HEK293 (cell line): ENCODE measurements around the gene STAG3.
A peak's percentile ranks its signal among the peaks of the same experiment; 100 is the strongest.

ENCODE experiments used
- CTCF ChIA-PET: fragments of 350-600 bp; formaldehyde crosslinking; extraction: SDS; loops from one replicate; lab custom pipeline; 2021; ENCODE audit warnings: antibody characterized with exemption; lab: Yijun Ruan, JAX
- POLR2A ChIA-PET: fragments of 300-600 bp; formaldehyde crosslinking; extraction: SDS; loops from one replicate; lab custom pipeline; 2020; ENCODE audit warnings: antibody characterized with exemption, inconsistent platforms; lab: Yijun Ruan, JAX
- H3K27ac ChIP-seq: fragments of 200-500 bp; sonication (Bioruptor generic); 2 replicates; pipeline ENCODE4 v1.5.1; 2014; ENCODE audit warnings: low read depth, low read length, control low read depth, inconsistent platforms; ENCODE audit errors: extremely low read depth
- H3K36me3 ChIP-seq, 2 experiments: fragments of 200-500 bp in 1 of 2; sonication (Bioruptor generic) in 1 of 2; 1 replicate in 1 of 2; 2 replicates in 1 of 2; pipeline ENCODE4 v1.5.1; 2014 to 2017; ENCODE audit warnings: inconsistent platforms in 2 of 2, low read length in 2 of 2; ENCODE audit not compliant: control insufficient read depth in 2 of 2, insufficient read depth in 1 of 2
- H3K4me1 ChIP-seq: fragments of 200-500 bp; sonication (Bioruptor generic); 2 replicates; pipeline ENCODE4 v1.5.1; 2014; ENCODE audit warnings: mild to moderate bottlenecking, low read length, inconsistent platforms; ENCODE audit not compliant: control insufficient read depth, insufficient read depth
- H3K4me3 ChIP-seq: 2 replicates; pipeline ENCODE4 v1.5.1; 2011; ENCODE audit warnings: low read depth, mild to moderate bottlenecking, control low read depth, low read length, moderate library complexity
- H3K9me3 ChIP-seq: fragments of 200-500 bp; sonication (Bioruptor generic); 2 replicates; pipeline ENCODE4 v1.5.1; 2014; ENCODE audit warnings: low read depth, low read length, inconsistent platforms; ENCODE audit not compliant: control insufficient read depth, insufficient read depth
- BCL11B ChIP-seq: fragments of 450-650 bp; formaldehyde crosslinking; IDR thresholded peaks from 2 replicates; pipeline ENCODE4 v1.5.1; 2016; ENCODE audit warnings: low read depth, missing biosample characterization, missing genetic modification characterization
- BCL6B ChIP-seq: fragments of 450-650 bp; formaldehyde crosslinking; IDR thresholded peaks from 2 replicates; pipeline ENCODE4 v1.5.1; 2017; ENCODE audit warnings: missing biosample characterization, missing genetic modification characterization
- HOXD13 ChIP-seq: sonication (generic); formaldehyde crosslinking; IDR thresholded peaks from 2 replicates; pipeline ENCODE4 v1.8.0; 2022; ENCODE audit warnings: missing genetic modification reagents, borderline replicate concordance
- KLF1 ChIP-seq: fragments of 450-650 bp; formaldehyde crosslinking; IDR thresholded peaks from 2 replicates; pipeline ENCODE4 v1.5.1; 2016; ENCODE audit warnings: missing biosample characterization, missing genetic modification characterization
- KLF8 ChIP-seq: fragments of 450-650 bp; formaldehyde crosslinking; IDR thresholded peaks from 2 replicates; pipeline ENCODE4 v1.5.1; 2016; ENCODE audit warnings: missing biosample characterization, missing genetic modification characterization
- KLF9 ChIP-seq: fragments of 450-650 bp; formaldehyde crosslinking; IDR thresholded peaks from 2 replicates; pipeline ENCODE4 v1.5.1; 2016; ENCODE audit warnings: missing biosample characterization, missing genetic modification characterization, low read depth
- OVOL3 ChIP-seq: fragments of 450-650 bp; formaldehyde crosslinking; IDR thresholded peaks from 2 replicates; pipeline ENCODE4 v1.5.1; 2016; ENCODE audit warnings: missing biosample characterization, missing genetic modification characterization
- SP7 ChIP-seq: fragments of 450-650 bp; formaldehyde crosslinking; IDR thresholded peaks from 2 replicates; pipeline ENCODE4 v1.5.1; 2016; ENCODE audit warnings: missing biosample characterization, missing genetic modification characterization
- YY2 ChIP-seq: fragments of 450-650 bp; formaldehyde crosslinking; IDR thresholded peaks from 2 replicates; pipeline ENCODE4 v1.5.1; 2016; ENCODE audit warnings: missing biosample characterization, missing genetic modification characterization
- ZBTB21 ChIP-seq: fragments of 450-650 bp; formaldehyde crosslinking; IDR thresholded peaks from 2 replicates; pipeline ENCODE4 v1.5.1; 2017; ENCODE audit warnings: missing biosample characterization, missing genetic modification characterization
- ZFHX2 ChIP-seq: fragments of 450-650 bp; formaldehyde crosslinking; conservative IDR thresholded peaks from 2 replicates; pipeline ENCODE4 v1.5.1; 2016; ENCODE audit warnings: missing biosample characterization, missing genetic modification characterization
- ZFP41 ChIP-seq: fragments of 450-650 bp; formaldehyde crosslinking; IDR thresholded peaks from 2 replicates; pipeline ENCODE4 v1.5.1; 2016; ENCODE audit warnings: missing biosample characterization, missing genetic modification characterization, borderline replicate concordance
- ZNF132 ChIP-seq: fragments of 450-650 bp; formaldehyde crosslinking; IDR thresholded peaks from 2 replicates; pipeline ENCODE4 v1.5.1; 2017; ENCODE audit warnings: missing biosample characterization, missing genetic modification characterization, borderline replicate concordance
- ZNF133 ChIP-seq: fragments of 450-650 bp; formaldehyde crosslinking; IDR thresholded peaks from 2 replicates; pipeline ENCODE4 v1.5.1; 2016; ENCODE audit warnings: missing biosample characterization, missing genetic modification characterization
- ZNF140 ChIP-seq: fragments of 450-650 bp; formaldehyde crosslinking; IDR thresholded peaks from 2 replicates; pipeline ENCODE4 v1.5.1; 2016; ENCODE audit warnings: missing biosample characterization, missing genetic modification characterization
- ZNF157 ChIP-seq: fragments of 450-650 bp; formaldehyde crosslinking; IDR thresholded peaks from 2 replicates; pipeline ENCODE4 v1.5.1; 2016; ENCODE audit warnings: missing biosample characterization, missing genetic modification characterization
- ZNF223 ChIP-seq: fragments of 450-650 bp; formaldehyde crosslinking; IDR thresholded peaks from 2 replicates; pipeline ENCODE4 v1.5.1; 2016; ENCODE audit warnings: missing biosample characterization, missing genetic modification characterization
- ZNF239 ChIP-seq: fragments of 450-650 bp; formaldehyde crosslinking; IDR thresholded peaks from 2 replicates; pipeline ENCODE4 v1.5.1; 2016; ENCODE audit warnings: missing biosample characterization, missing genetic modification characterization
- ZNF248 ChIP-seq: fragments of 450-650 bp; formaldehyde crosslinking; IDR thresholded peaks from 2 replicates; pipeline ENCODE4 v1.5.1; 2017; ENCODE audit warnings: missing biosample characterization, missing genetic modification characterization
- ZNF311 ChIP-seq: fragments of 450-650 bp; formaldehyde crosslinking; IDR thresholded peaks from 2 replicates; pipeline ENCODE4 v1.5.1; 2017; ENCODE audit warnings: missing biosample characterization, missing genetic modification characterization, borderline replicate concordance
- ZNF510 ChIP-seq: fragments of 450-650 bp; formaldehyde crosslinking; IDR thresholded peaks from 2 replicates; pipeline ENCODE4 v1.5.1; 2018; ENCODE audit warnings: mild to moderate bottlenecking, missing genetic modification characterization, missing biosample characterization; ENCODE audit not compliant: insufficient replicate concordance
- ZNF596 ChIP-seq: fragments of 450-650 bp; IDR thresholded peaks from 2 replicates; pipeline ENCODE4 v1.5.0; 2018; ENCODE audit warnings: missing biosample characterization, mild to moderate bottlenecking, missing genetic modification characterization, moderate library complexity
- ZNF621 ChIP-seq: fragments of 450-650 bp; formaldehyde crosslinking; IDR thresholded peaks from 2 replicates; pipeline ENCODE4 v1.5.1; 2017; ENCODE audit warnings: missing biosample characterization, missing genetic modification characterization
- ZNF658 ChIP-seq: fragments of 450-650 bp; formaldehyde crosslinking; IDR thresholded peaks from 2 replicates; pipeline ENCODE4; 2016; ENCODE audit warnings: missing biosample characterization, missing genetic modification characterization
- ZNF660 ChIP-seq: fragments of 450-650 bp; IDR thresholded peaks from 2 replicates; pipeline ENCODE4 v1.5.1; 2018; ENCODE audit warnings: missing biosample characterization, mild to moderate bottlenecking, missing genetic modification characterization
- ZNF664 ChIP-seq: fragments of 450-650 bp; formaldehyde crosslinking; IDR thresholded peaks from 2 replicates; pipeline ENCODE4 v1.5.1; 2016; ENCODE audit warnings: missing biosample characterization, missing genetic modification characterization
- ZNF76 ChIP-seq: fragments of 450-650 bp; formaldehyde crosslinking; IDR thresholded peaks from 2 replicates; pipeline ENCODE4; 2016; ENCODE audit warnings: low read depth, missing biosample characterization, missing genetic modification characterization, borderline replicate concordance
- ZNF791 ChIP-seq: fragments of 450-650 bp; formaldehyde crosslinking; IDR thresholded peaks from 2 replicates; pipeline ENCODE4 v1.5.1; 2016; ENCODE audit warnings: missing biosample characterization, missing genetic modification characterization
- ZNF843 ChIP-seq: fragments of 450-650 bp; formaldehyde crosslinking; IDR thresholded peaks from 2 replicates; pipeline ENCODE4 v1.5.1; 2016; ENCODE audit warnings: missing biosample characterization, missing genetic modification characterization
- ZXDB ChIP-seq: fragments of 450-650 bp; formaldehyde crosslinking; IDR thresholded peaks from 2 replicates; pipeline ENCODE4 v1.5.1; 2016; ENCODE audit warnings: missing biosample characterization, missing genetic modification characterization
- TF ChIP-seq, protein P1 (sequence below): fragments of 450-650 bp; formaldehyde crosslinking; IDR thresholded peaks from 2 replicates; pipeline ENCODE4 v1.5.1; 2016; ENCODE audit warnings: missing biosample characterization, missing genetic modification characterization
- TF ChIP-seq, protein P2 (sequence below): fragments of 450-650 bp; formaldehyde crosslinking; IDR thresholded peaks from 2 replicates; pipeline ENCODE4 v1.5.1; 2017; ENCODE audit warnings: missing biosample characterization, missing genetic modification characterization
- TF ChIP-seq, protein P3 (sequence below): fragments of 450-650 bp; formaldehyde crosslinking; IDR thresholded peaks from 2 replicates; pipeline ENCODE4 v1.5.1; 2016; ENCODE audit warnings: missing biosample characterization, missing genetic modification characterization

STAG3 gene

DNA sequence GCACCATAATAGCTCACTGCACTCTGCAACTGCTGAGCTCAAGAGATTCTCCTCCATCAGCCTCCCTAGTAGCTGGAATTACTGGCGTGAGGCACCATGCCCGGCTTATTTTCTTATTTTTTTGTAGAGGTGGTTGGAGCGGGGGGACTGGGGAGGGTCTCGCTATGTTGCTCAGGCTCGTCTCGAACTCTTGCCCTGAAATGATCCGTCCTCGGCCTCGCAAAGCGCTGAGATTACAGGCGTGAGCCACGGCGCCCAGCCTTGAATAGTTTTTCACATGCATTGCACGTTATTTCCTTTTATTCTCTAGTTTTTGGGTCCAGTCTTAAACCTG, 29.5 kb upstream of the STAG3 start (continued):
- TF ChIP-seq OVOL3 (0 out of 2 replicates have a peak, but pooled peaks have one; percentile 60), ZXDB (tag by site-specific recombination) (peak; percentile 12; the same call in 1 of the 2 replicates), ZNF223 (no peak)

DNA sequence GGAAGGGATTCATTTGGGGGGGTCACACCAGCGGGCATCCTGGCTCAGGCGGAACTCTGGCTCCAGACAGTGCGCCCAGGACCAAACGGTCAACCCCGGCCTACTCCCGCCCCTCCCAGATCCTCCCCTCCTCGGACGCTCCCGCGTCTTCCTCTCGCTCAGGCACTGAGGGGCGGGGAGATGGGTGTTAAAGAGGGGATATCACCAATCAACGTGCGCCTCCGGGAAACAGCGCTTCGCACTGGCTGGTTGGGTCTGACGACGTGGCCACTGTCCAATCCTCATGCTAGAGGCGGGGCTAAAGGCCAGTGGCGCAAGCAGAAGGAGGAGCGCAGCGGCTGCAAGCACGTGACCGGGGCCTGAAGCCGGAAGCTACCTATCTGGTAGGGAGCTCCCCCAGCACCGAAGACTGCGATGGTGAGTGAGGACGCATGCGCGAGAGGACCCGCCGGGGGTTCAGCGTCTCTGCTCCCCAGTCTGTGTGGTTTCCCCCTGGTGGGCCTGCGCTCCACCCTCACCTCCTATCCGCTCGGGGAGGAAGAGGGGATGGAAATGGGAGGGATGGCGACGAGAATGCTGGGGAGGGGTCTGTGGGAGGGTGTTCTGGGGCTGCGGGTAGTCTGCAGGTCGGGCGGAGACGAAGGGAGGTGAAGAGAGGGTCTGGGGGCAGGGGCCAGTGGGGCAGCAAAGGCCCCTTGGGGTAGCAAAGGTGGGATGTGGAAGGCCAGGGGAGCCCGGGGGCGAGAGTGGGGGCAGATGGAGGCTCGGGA, 29.0 kb upstream of the STAG3 start, which contains the start of gene LAMTOR4:
TSS of gene LAMTOR4 (plus strand) at position 360 of the 770 bp plus-strand sequence. CDS start at position 415, 55 bp downstream.
- Histone ChIP-seq H3K4me1 (peaks cover 10% of the 10 kb centered on the region), H3K4me3 (peak within 1 kb of the TSS; percentile 74), H3K9me3 (no peaks in the 10 kb centered on the region), H3K36me3 (peaks cover 15 to 23% of the 10 kb centered on the region in 2 experiments; a peak in 2 of 3 replicates), H3K27ac (peak within 1 kb of the TSS; percentile 68)
- POLR2A ChIA-PET = interaction anchor here (0.6 to 3.5 kb wide), 26 partner anchors 8 to 281 kb away, joined by 3 to 38 read pairs (median 6); partner anchors contain the start of genes AP4M1, GAL3ST4, GPC2 and MBLAC1
- CTCF ChIA-PET = interaction anchor here (1.0 kb wide), 1 partner anchor 16 kb away, joined by 7 read pairs; no protein-coding TSS in a partner anchor
- TF ChIP-seq ZFHX2 (tag by site-specific recombination) (peak; percentile 70), SP7 (tag by site-specific recombination) (no peak), BCL6B (tag by site-specific recombination) (no peak), KLF8 (tag by site-specific recombination) (peak; percentile 51), ZBTB21 (tag by site-specific recombination) (no peak), ZNF791 (tag by site-specific recombination) (no peak), ZNF658 (tag by site-specific recombination) (no peak), ZNF133 (no peak), ZFP41 (tag by site-specific recombination) (no peak), ZNF311 (tag by site-specific recombination) (no peak), ZNF248 (tag by site-specific recombination) (no peak), ZNF510 (tag by site-specific recombination) (no peak), ZNF140 (no peak), ZNF76 (tag by site-specific recombination) (no peak), BCL11B (0 out of 2 replicates have a peak, but pooled peaks have one; percentile 20), ZNF843 (tag by site-specific recombination) (peak; percentile 7; the same call in 1 of the 2 replicates), ZNF239 (tag by site-specific recombination) (no peak), KLF9 (tag by site-specific recombination) (peak; percentile 63), ZNF132 (tag by site-specific recombination) (no peak), HOXD13 (CRISPR knock-in tag) (no peak), ZNF596 (tag by site-specific recombination) (no peak), ZNF660 (tag by site-specific recombination) (peak; percentile 20; the same call in 1 of the 2 replicates), ZNF157 (no peak), YY2 (tag by site-specific recombination) (no peak), ZNF664 (tag by site-specific recombination) (no peak), ZNF621 (tag by site-specific recombination) (no peak), KLF1 (tag by site-specific recombination) (peak; percentile 35; the same call in 1 of the 2 replicates)
- TF ChIP-seq, protein P1, sequence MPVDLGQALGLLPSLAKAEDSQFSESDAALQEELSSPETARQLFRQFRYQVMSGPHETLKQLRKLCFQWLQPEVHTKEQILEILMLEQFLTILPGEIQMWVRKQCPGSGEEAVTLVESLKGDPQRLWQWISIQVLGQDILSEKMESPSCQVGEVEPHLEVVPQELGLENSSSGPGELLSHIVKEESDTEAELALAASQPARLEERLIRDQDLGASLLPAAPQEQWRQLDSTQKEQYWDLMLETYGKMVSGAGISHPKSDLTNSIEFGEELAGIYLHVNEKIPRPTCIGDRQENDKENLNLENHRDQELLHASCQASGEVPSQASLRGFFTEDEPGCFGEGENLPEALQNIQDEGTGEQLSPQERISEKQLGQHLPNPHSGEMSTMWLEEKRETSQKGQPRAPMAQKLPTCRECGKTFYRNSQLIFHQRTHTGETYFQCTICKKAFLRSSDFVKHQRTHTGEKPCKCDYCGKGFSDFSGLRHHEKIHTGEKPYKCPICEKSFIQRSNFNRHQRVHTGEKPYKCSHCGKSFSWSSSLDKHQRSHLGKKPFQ (tag by site-specific recombination) = no peak
- TF ChIP-seq, protein P2, sequence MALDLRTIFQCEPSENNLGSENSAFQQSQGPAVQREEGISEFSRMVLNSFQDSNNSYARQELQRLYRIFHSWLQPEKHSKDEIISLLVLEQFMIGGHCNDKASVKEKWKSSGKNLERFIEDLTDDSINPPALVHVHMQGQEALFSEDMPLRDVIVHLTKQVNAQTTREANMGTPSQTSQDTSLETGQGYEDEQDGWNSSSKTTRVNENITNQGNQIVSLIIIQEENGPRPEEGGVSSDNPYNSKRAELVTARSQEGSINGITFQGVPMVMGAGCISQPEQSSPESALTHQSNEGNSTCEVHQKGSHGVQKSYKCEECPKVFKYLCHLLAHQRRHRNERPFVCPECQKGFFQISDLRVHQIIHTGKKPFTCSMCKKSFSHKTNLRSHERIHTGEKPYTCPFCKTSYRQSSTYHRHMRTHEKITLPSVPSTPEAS = no peak
- TF ChIP-seq, protein P3, sequence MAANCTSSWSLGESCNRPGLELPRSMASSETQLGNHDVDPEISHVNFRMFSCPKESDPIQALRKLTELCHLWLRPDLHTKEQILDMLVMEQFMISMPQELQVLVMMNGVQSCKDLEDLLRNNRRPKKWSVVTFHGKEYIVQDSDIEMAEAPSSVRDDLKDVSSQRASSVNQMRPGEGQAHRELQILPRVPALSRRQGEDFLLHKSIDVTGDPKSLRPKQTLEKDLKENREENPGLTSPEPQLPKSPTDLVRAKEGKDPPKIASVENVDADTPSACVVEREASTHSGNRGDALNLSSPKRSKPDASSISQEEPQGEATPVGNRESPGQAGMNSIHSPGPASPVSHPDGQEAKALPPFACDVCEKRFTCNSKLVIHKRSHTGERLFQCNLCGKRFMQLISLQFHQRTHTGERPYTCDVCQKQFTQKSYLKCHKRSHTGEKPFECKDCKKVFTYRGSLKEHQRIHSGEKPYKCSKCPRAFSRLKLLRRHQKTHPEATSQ (tag by site-specific recombination) = peak; percentile 54; the same call in 1 of the 2 replicates
